ENCODE data around the gene CAMK4.
A peak's percentile ranks its signal among the peaks of the same experiment; 100 is the strongest.

Gene CAMK4

DNA sequence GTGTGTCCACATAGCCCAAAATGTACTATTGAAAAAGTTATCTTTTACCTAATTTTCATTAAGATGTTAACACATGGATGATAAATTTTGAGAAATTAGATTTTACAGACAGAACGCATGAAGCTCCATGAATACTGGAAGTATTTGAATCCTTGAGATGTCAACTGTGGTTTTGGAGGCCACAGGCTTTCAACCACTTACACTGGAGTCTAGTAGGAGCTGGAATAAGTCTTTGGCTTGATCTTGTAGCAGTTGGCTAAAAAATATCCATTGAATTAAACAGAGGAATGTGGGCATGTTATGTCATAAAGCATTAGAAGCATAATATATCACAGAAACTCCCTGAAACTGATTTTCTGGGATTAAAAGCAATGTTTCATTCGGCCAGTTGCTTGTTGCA lies 52.9 kb downstream of the CAMK4 start (continued):
- TF ChIP-seq MEIS1 (CRISPR knock-in tag; IDR thresholded peaks at IDR 0.05; ENCODE audit: borderline replicate concordance) (no peak), ZNF747 (tag by site-specific recombination; IDR thresholded peaks at IDR 0.05) (no peak), ZFHX2 (tag by site-specific recombination; conservative IDR thresholded peaks at IDR 0.05) (no peak), WT1 (tag by site-specific recombination; IDR thresholded peaks at IDR 0.05) (no peak), SETDB1 (IDR thresholded peaks at IDR 0.05; ENCODE audit: insufficient read length, low read length) (no peak)

DNA sequence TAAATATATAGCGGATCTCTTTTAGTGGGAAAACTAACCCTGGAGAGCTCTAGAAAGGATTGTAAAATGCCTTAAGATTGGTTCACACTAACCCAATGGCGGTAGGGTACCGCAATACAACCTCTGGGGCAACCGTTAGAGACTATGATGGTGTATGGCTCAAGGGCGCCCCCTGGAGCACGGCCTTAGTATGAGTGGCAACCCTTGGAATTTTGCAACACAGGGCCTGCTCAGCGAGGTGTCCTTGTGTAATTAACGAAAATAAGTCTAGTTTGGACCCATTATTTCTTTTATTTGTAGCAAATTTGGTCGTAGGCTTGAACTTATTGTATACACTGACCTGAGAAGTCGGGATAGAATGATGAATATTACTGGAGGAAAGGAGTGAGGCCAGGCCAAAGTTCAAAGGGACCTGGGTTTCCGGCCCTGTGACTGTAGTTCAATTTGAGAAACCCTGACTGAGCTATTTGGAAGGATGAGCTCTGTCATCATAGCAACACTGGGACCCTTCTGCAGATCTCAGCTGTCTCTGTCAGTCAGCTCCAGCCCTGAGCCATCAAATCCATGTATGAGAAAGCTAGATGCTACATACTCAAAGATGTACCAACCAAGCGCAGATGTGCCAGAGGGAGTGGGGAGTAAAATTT lies 54.8 kb downstream of the CAMK4 start:
- H3K27ac ChIP-seq (ENCODE audit: extremely low read depth, low read depth, low read length): no peak overlapping the region
- POLR2A ChIA-PET: no interaction called here
- H3K9me3 ChIP-seq (ENCODE audit: control insufficient read depth, insufficient read depth, low read depth, low read length): no peaks in the 10 kb centered on the region
- H3K36me3 ChIP-seq (ENCODE audit: control insufficient read depth in 2 of 2, insufficient read depth in 1 of 2, low read length in 2 of 2): no peaks in the 10 kb centered on the region
- H3K4me3 ChIP-seq (ENCODE audit: low read depth, low read length): no peak overlapping the region
- no peak for TF ChIP-seq ZNF239 (tag by site-specific recombination; IDR thresholded peaks at IDR 0.05)
- TF ChIP-seq, protein P1, sequence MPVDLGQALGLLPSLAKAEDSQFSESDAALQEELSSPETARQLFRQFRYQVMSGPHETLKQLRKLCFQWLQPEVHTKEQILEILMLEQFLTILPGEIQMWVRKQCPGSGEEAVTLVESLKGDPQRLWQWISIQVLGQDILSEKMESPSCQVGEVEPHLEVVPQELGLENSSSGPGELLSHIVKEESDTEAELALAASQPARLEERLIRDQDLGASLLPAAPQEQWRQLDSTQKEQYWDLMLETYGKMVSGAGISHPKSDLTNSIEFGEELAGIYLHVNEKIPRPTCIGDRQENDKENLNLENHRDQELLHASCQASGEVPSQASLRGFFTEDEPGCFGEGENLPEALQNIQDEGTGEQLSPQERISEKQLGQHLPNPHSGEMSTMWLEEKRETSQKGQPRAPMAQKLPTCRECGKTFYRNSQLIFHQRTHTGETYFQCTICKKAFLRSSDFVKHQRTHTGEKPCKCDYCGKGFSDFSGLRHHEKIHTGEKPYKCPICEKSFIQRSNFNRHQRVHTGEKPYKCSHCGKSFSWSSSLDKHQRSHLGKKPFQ (tag by site-specific recombination; IDR thresholded peaks at IDR 0.05): 0 out of 2 replicates have a peak, but pooled peaks have one; percentile 20
- peak; percentile 50 for TF ChIP-seq ZNF654 (tag by site-specific recombination; IDR thresholded peaks at IDR 0.05; ENCODE audit: low read depth)
- no peak for TF ChIP-seq ZSCAN23 (tag by site-specific recombination; IDR thresholded peaks at IDR 0.05)
- TF ChIP-seq CTCF (tag by site-specific recombination; IDR thresholded peaks at IDR 0.05): peak; percentile 50
- TF ChIP-seq, protein P2, sequence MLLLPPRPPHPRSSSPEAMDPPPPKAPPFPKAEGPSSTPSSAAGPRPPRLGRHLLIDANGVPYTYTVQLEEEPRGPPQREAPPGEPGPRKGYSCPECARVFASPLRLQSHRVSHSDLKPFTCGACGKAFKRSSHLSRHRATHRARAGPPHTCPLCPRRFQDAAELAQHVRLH (tag by site-specific recombination; IDR thresholded peaks at IDR 0.05): peak; percentile 71
- no peak for TF ChIP-seq ZNF664 (tag by site-specific recombination; IDR thresholded peaks at IDR 0.05)
- CTCF ChIA-PET: interaction anchor here (0.6 to 5.7 kb wide), 28 partner anchors 9 to 291 kb away, joined by 3 to 49 read pairs (median 4); partner anchors contain the start of genes CAMK4 and WDR36
- no peaks in the 10 kb centered on the region for H3K4me1 ChIP-seq (ENCODE audit: control insufficient read depth, insufficient read depth, low read length)

- H3K4me3 ChIP-seq (ENCODE audit: low read depth, low read length): no peak overlapping the region
- H3K27ac ChIP-seq (ENCODE audit: extremely low read depth, low read depth, low read length): no peak overlapping the region
- no peaks in the 10 kb centered on the region for H3K4me1 ChIP-seq (ENCODE audit: control insufficient read depth, insufficient read depth, low read length)
- no peaks in the 10 kb centered on the region for H3K36me3 ChIP-seq (ENCODE audit: control insufficient read depth in 2 of 2, insufficient read depth in 1 of 2, low read length in 2 of 2)
- TF ChIP-seq SALL2 (tag by site-specific recombination; IDR thresholded peaks at IDR 0.05; ENCODE audit: borderline replicate concordance) (no peak), ZNF514 (tag by site-specific recombination; IDR thresholded peaks at IDR 0.05) (no peak), KLF16 (tag by site-specific recombination; IDR thresholded peaks at IDR 0.05) (no peak), ZNF624 (tag by site-specific recombination; IDR thresholded peaks at IDR 0.05) (no peak), ZNF175 (tag by site-specific recombination; IDR thresholded peaks at IDR 0.05) (no peak), PRDM6 (tag by site-specific recombination; IDR thresholded peaks at IDR 0.05) (no peak), ZIC2 (tag by site-specific recombination; IDR thresholded peaks at IDR 0.05) (no peak)
- TF ChIP-seq, protein P2 (tag by site-specific recombination; IDR thresholded peaks at IDR 0.05): no peak
- H3K9me3 ChIP-seq (ENCODE audit: control insufficient read depth, insufficient read depth, low read depth, low read length): no peaks in the 10 kb centered on the region
- CTCF ChIA-PET: interaction anchor here (0.5 to 5.7 kb wide), 7 partner anchors 12 to 534 kb away, joined by 3 to 49 read pairs (median 4); partner anchors contain the start of gene CAMK4
- POLR2A ChIA-PET: no interaction called here
Measured at GRCh38 chr5:111280282-111280951, 56.2 kb downstream of the CAMK4 start.

All from HEK293 (cell line).